K562 (cell line): ENCODE results near the gene ASB13.

Source experiments
- CXXC5 ChIP-seq: fragments of 250-450 bp; sonication (Bioruptor Pico); IDR thresholded peaks from 2 replicates; pipeline ENCODE4 v1.8.0; 2022; ENCODE audit warnings: inconsistent platforms, mild to moderate bottlenecking, moderate library complexity
- NFYB ChIP-seq: IDR thresholded peaks from 2 replicates; pipeline ENCODE4 v1.6.1; 2011; ENCODE audit warnings: mild to moderate bottlenecking, moderate library complexity; ENCODE audit not compliant: insufficient read length; ENCODE audit errors: extremely low read depth
- POLR2AphosphoS5 ChIP-seq: IDR thresholded peaks from 2 replicates; pipeline ENCODE4 v1.6.1; 2011; ENCODE audit warnings: mild to moderate bottlenecking, low read depth, low read length, moderate library complexity; ENCODE audit not compliant: control insufficient read depth, insufficient read depth
- SAFB2 ChIP-seq: fragments of 200-400 bp; formaldehyde crosslinking; IDR thresholded peaks from 2 replicates; pipeline ENCODE4 v1.6.1; 2018; ENCODE audit warnings: borderline replicate concordance, low read length, low read depth, moderate library complexity; ENCODE audit not compliant: severe bottlenecking
- SIRT6 ChIP-seq: IDR thresholded peaks from one replicate; pipeline ENCODE4 v1.6.1; 2012; ENCODE audit warnings: low read depth, mild to moderate bottlenecking, control low read depth, inconsistent platforms, low read length, moderate library complexity
- YY1 ChIP-seq, 3 experiments: IDR thresholded peaks; 2 replicates each; pipeline ENCODE4 v1.6.1; 2011; ENCODE audit warnings: low read length in 2 of 3, mild to moderate bottlenecking in 2 of 3, moderate library complexity in 2 of 3, borderline replicate concordance in 1 of 3, control low read depth in 1 of 3, low read depth in 1 of 3; ENCODE audit not compliant: insufficient read depth in 3 of 3, insufficient replicate concordance in 2 of 3, control insufficient read depth in 1 of 3, insufficient read length in 1 of 3; ENCODE audit errors: extremely low read depth in 1 of 3
- ZNF780A ChIP-seq: fragments of 250-450 bp; sonication (Bioruptor Pico); IDR thresholded peaks from 2 replicates; pipeline ENCODE4 v1.5.0; 2021; ENCODE audit warnings: mild to moderate bottlenecking
- TF ChIP-seq, protein P1 (sequence below): fragments of 450-650 bp; IDR thresholded peaks from 2 replicates; pipeline ENCODE4 v1.6.1; 2017; ENCODE audit warnings: mild to moderate bottlenecking, moderate library complexity
- TF ChIP-seq, protein P2 (sequence below): fragments of 250-450 bp; sonication (Bioruptor Pico); IDR thresholded peaks from 2 replicates; pipeline ENCODE4 v1.8.0; 2021; ENCODE audit warnings: moderate library complexity, mild to moderate bottlenecking, inconsistent platforms

DNA sequence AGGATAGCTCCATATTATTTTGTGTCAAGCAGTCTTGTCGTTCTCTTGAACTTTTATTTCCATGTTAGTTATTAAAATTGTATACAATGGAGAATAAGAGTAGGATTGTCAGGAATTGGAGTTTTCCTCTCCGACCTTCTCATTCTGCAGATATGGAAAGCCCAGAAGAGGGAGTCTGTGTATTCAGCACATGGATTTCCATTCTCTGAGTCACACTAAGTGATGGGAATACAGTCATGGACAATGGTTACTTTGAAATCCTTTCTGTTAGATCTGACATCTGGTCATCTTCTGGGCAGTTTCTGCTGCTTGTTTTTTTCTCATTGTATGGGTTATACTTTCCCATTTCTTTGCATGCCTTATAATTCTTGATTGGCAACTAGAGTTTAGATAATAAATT is 13.2 kb upstream of the ASB13 start:
- no peak for TF ChIP-seq NFYB
- no peak for TF ChIP-seq POLR2AphosphoS5
- TF ChIP-seq ZNF780A (CRISPR knock-in tag): no peak
- TF ChIP-seq, protein P1, sequence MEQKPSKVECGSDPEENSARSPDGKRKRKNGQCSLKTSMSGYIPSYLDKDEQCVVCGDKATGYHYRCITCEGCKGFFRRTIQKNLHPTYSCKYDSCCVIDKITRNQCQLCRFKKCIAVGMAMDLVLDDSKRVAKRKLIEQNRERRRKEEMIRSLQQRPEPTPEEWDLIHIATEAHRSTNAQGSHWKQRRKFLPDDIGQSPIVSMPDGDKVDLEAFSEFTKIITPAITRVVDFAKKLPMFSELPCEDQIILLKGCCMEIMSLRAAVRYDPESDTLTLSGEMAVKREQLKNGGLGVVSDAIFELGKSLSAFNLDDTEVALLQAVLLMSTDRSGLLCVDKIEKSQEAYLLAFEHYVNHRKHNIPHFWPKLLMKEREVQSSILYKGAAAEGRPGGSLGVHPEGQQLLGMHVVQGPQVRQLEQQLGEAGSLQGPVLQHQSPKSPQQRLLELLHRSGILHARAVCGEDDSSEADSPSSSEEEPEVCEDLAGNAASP: no peak
- TF ChIP-seq, protein P2, sequence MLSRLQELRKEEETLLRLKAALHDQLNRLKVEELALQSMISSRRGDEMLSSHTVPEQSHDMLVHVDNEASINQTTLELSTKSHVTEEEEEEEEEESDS: no peak
- TF ChIP-seq YY1 (IDR thresholded peaks at IDR 0.05; ENCODE audit: borderline replicate concordance in 1 of 3, control insufficient read depth in 1 of 3, extremely low read depth in 1 of 3, insufficient read depth in 3 of 3, insufficient read length in 1 of 3, insufficient replicate concordance in 2 of 3, low read depth in 1 of 3, low read length in 2 of 3): no peak
- no peak for TF ChIP-seq CXXC5 (CRISPR knock-in tag)
- TF ChIP-seq SIRT6: no peak
- TF ChIP-seq SAFB2: no peak
